Upper lobe of right lung (tissue), 1 donor: ENCODE results near the gene RIT2. TPM values are rescaled to one million over a fixed set of nuclear protein-coding genes. Genes with fewer than 3 reads are reported as not detected.

Source experiments
- ATAC-seq: fragments of 200-7000 bp; cut with Tn5 transposase; one replicate; pipeline ENCODE4 v1.9.1; 2020; ENCODE audit warnings: mild to moderate bottlenecking, moderate library complexity
- DNase-seq: peaks from one replicate; pipeline ENCODE4 v3.0.0-alpha.2; 2020
- H3K27ac ChIP-seq: fragments of 200-600 bp; one replicate; pipeline ENCODE4 v1.8.0; 2022
- H3K27me3 ChIP-seq: fragments of 200-600 bp; one replicate; pipeline ENCODE4 v1.8.0; 2022; ENCODE audit warnings: mild to moderate bottlenecking
- H3K36me3 ChIP-seq: fragments of 200-600 bp; one replicate; pipeline ENCODE4 v1.8.0; 2022
- H3K4me1 ChIP-seq: fragments of 200-600 bp; one replicate; pipeline ENCODE4 v1.8.0; 2022
- H3K4me3 ChIP-seq: fragments of 200-600 bp; one replicate; pipeline ENCODE4 v1.8.0; 2022; ENCODE audit warnings: mild to moderate bottlenecking
- H3K9me3 ChIP-seq: fragments of 200-600 bp; one replicate; pipeline ENCODE4 v1.8.0; 2022
- intact Hi-C: fragments of 100-400 bp; cut with DNase I; formaldehyde crosslinking; loops from one replicate; pipeline ENCODE4 v1.11.0; 2022
- total RNA-seq: library from RNA; stranded (reverse); fragmentation: NEBNext Ultra II Directional; extraction: Animal tissue kit (Norgen Biotek cat#: 25700); gene quantifications from one replicate; pipeline ENCODE4 v1.2.1, GENCODE V29; 2021
- TF ChIP-seq, protein P1 (sequence below): fragments of 200-600 bp; IDR thresholded peaks from one replicate; pipeline ENCODE4 v1.8.0; 2022; ENCODE audit warnings: antibody characterized with exemption
- donor health status: DM: no; HTN: yes; CAD: no; lungs with severe emphysema.

The RIT2 gene
- total RNA-seq, 1 donor from 2014 or later = not detected

- H3K27me3 ChIP-seq = no peaks in the 10 kb centered on the region
- no peaks in the 10 kb centered on the region for H3K4me1 ChIP-seq
- no peaks in the 10 kb centered on the region for H3K9me3 ChIP-seq
- TF ChIP-seq, protein P1, sequence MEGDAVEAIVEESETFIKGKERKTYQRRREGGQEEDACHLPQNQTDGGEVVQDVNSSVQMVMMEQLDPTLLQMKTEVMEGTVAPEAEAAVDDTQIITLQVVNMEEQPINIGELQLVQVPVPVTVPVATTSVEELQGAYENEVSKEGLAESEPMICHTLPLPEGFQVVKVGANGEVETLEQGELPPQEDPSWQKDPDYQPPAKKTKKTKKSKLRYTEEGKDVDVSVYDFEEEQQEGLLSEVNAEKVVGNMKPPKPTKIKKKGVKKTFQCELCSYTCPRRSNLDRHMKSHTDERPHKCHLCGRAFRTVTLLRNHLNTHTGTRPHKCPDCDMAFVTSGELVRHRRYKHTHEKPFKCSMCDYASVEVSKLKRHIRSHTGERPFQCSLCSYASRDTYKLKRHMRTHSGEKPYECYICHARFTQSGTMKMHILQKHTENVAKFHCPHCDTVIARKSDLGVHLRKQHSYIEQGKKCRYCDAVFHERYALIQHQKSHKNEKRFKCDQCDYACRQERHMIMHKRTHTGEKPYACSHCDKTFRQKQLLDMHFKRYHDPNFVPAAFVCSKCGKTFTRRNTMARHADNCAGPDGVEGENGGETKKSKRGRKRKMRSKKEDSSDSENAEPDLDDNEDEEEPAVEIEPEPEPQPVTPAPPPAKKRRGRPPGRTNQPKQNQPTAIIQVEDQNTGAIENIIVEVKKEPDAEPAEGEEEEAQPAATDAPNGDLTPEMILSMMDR = no peak
- intact Hi-C loops = no loop called here
- DNase-seq (no peak), ATAC-seq (no peak)
- no peak overlapping the region for H3K27ac ChIP-seq
- H3K36me3 ChIP-seq = no peaks in the 10 kb centered on the region
- no peak overlapping the region for H3K4me3 ChIP-seq
These were observed 355.2 kb downstream of the RIT2 start for GRCh38 chr18:42760290-42760689.

DNA sequence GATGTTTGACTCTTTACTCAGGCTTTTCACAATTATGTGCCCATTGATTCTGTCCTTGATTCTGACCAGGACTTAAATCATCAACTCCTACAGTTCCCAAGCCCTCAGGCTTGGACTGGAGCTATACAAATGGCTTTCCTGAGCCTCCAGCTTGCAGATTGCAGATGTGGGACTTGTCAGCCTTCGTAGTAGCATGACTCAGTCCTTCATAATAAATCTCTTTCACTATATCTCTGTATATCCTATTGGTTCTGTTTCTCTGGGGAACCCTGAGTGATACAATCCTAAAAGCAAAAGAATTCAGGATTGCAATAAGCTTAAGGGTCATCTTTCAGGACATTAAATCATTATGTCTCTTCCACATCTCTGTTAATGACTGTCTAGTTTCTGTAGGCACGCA lies 356.6 kb downstream of the RIT2 start:
- Histone ChIP-seq H3K9me3 (no peaks in the 10 kb centered on the region), H3K4me1 (no peaks in the 10 kb centered on the region), H3K36me3 (no peaks in the 10 kb centered on the region), H3K4me3 (no peak overlapping the region), H3K27ac (no peak overlapping the region), H3K27me3 (no peaks in the 10 kb centered on the region)
- TF ChIP-seq, protein P1 = no peak
- no peak for DNase-seq
- ATAC-seq = no peak
- intact Hi-C loops = no loop called here

- no peaks in the 10 kb centered on the region for H3K4me1 ChIP-seq
- H3K36me3 ChIP-seq = no peaks in the 10 kb centered on the region
- ATAC-seq (no peak), DNase-seq (no peak)
- H3K27me3 ChIP-seq = no peaks in the 10 kb centered on the region
- no peak overlapping the region for H3K4me3 ChIP-seq
- intact Hi-C loops = no loop called here
- no peaks in the 10 kb centered on the region for H3K9me3 ChIP-seq
- TF ChIP-seq, protein P1 = no peak
- no peak overlapping the region for H3K27ac ChIP-seq
These were observed 359.3 kb downstream of the RIT2 start for GRCh38 chr18:42756214-42756613.

DNA sequence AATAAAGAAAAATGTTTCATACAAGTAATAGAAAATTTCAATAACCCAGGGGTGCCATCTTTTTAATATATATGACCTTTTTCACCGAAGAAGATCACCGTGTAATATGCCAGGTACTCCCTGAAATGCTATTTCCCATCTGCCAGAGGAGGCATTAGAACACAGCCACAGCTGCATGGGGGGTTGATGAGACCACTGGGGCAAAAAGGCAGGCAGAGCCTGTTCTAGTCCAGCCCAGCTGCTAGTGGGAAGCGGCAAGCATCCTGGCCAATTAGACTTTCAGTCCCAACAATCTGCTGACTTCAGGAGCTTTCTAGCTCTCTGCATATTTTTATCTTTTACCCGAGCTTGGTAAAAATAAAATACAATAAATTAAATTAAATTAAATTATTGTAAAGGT lies 362.6 kb downstream of the RIT2 start:
- DNase-seq (no peak), ATAC-seq (no peak)
- intact Hi-C loops = no loop called here
- Histone ChIP-seq H3K36me3 (no peaks in the 10 kb centered on the region), H3K27me3 (no peaks in the 10 kb centered on the region), H3K4me1 (no peaks in the 10 kb centered on the region), H3K27ac (no peak overlapping the region), H3K4me3 (no peak overlapping the region), H3K9me3 (no peaks in the 10 kb centered on the region)
- TF ChIP-seq, protein P1 = no peak

- Histone ChIP-seq H3K4me1 (no peaks in the 10 kb centered on the region), H3K27me3 (no peaks in the 10 kb centered on the region), H3K27ac (no peak overlapping the region), H3K4me3 (no peak overlapping the region), H3K9me3 (no peaks in the 10 kb centered on the region), H3K36me3 (no peaks in the 10 kb centered on the region)
- ATAC-seq (no peak), DNase-seq (no peak)
- TF ChIP-seq, protein P1 = no peak
- intact Hi-C loops = no loop called here
These were observed 368.7 kb downstream of the RIT2 start for GRCh38 chr18:42746794-42747193.

- H3K27ac ChIP-seq = no peak overlapping the region
- no peaks in the 10 kb centered on the region for H3K9me3 ChIP-seq
- intact Hi-C loops = no loop called here
- no peak overlapping the region for H3K4me3 ChIP-seq
- ATAC-seq = no peak
- no peak for DNase-seq
- no peaks in the 10 kb centered on the region for H3K4me1 ChIP-seq
- no peaks in the 10 kb centered on the region for H3K27me3 ChIP-seq
- TF ChIP-seq, protein P1 = no peak
- H3K36me3 ChIP-seq = no peaks in the 10 kb centered on the region
These were observed 369.6 kb downstream of the RIT2 start for GRCh38 chr18:42745931-42746330.
